AG04450 (cell line): ENCODE results near the gene ARID3A. TPM values are rescaled to one million over a fixed set of nuclear protein-coding genes. Genes with fewer than 3 reads are reported as not detected.

Experiments
- CTCF ChIA-PET: fragments of 300-600, 350-600 bp; formaldehyde crosslinking; extraction: SDS; loops from one replicate; lab custom pipeline; 2022; ENCODE audit warnings: antibody characterized with exemption, inconsistent platforms; lab: Charles Lee
- POLR2A ChIA-PET: fragments of 350-600 bp; formaldehyde crosslinking; extraction: SDS; loops from one replicate; lab custom pipeline; 2021; ENCODE audit warnings: antibody characterized with exemption, inconsistent platforms; lab: Yijun Ruan, JAX
- DNase-seq: peaks from one replicate; pipeline ENCODE4 v3.0.0-alpha.2; 2011; ENCODE audit warnings: low read depth, low spot score
- H3K27ac ChIP-seq: one replicate; pipeline ENCODE4 v1.5.1; 2012; ENCODE audit warnings: low read depth, low read length, control low read depth
- H3K27me3 ChIP-seq: one replicate; pipeline ENCODE4 v1.6.0; 2012; ENCODE audit warnings: low read length; ENCODE audit not compliant: control insufficient read depth, insufficient read depth
- H3K4me3 ChIP-seq: 2 replicates; pipeline ENCODE4 v1.5.1; 2011; ENCODE audit warnings: mild to moderate bottlenecking, low read depth, low read length, control low read depth
- H3K9me3 ChIP-seq: 2 replicates; pipeline ENCODE4 v1.5.1; 2012; ENCODE audit warnings: low read length; ENCODE audit not compliant: control insufficient read depth, insufficient read depth
- polyA plus RNA-seq: library from polyadenylated mRNA; depleted of rRNA; stranded (reverse); fragments of >200 nt; gene quantifications from 2 replicates; pipeline ENCODE4 v1.2.3, GENCODE V29; 2011
- TF ChIP-seq, protein P1 (sequence below): IDR thresholded peaks from 2 replicates; pipeline ENCODE4 v1.5.1; 2011; ENCODE audit warnings: low read depth, low read length, control low read depth, inconsistent platforms

ARID3A gene
- polyA plus RNA-seq, 1 experiment, result 7.6 TPM

DNA sequence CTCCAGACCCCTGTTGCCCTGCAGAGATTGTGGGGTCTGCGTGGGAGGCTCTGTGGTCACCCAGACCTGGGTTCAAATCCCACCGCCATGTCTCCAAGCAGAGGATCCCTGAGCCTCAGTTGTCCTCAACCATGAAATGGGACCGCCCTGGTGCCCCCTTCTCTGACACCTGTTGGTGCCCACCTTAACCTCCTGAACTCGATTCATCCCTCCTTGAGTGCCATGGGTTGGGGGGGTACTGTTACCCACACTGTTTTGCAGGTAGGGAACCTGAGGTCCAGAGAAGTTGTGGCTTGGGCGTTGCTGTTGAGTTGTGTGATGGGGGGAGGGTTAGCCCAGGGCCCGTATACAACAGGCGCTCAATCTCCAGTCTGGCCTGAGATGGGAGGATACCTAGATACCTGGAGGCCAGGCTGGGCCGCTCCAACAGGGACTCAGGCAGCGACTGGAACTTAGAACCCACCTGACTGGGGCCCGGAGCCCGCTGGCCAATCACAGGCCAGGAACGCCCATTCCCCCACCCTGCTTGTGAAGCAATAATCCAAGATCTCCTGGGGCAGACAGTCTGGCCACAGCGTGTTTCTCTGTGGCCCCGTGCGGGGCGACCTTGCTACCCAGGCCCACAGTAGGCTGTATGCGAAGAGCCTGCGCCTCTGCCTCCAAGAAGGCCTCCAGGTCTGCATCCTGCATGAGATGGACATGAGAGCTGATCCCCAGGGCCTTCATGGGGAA lies 2.8 kb downstream of the ARID3A start:
- ChIA-PET CTCF (no interaction called here), POLR2A (no interaction called here)
- H3K27ac ChIP-seq, result no peak overlapping the region
- no peak for DNase-seq
- no peaks in the 10 kb centered on the region for H3K27me3 ChIP-seq
- no peaks in the 10 kb centered on the region; the same call in 1 of the 2 replicates for H3K9me3 ChIP-seq
- TF ChIP-seq, protein P1, sequence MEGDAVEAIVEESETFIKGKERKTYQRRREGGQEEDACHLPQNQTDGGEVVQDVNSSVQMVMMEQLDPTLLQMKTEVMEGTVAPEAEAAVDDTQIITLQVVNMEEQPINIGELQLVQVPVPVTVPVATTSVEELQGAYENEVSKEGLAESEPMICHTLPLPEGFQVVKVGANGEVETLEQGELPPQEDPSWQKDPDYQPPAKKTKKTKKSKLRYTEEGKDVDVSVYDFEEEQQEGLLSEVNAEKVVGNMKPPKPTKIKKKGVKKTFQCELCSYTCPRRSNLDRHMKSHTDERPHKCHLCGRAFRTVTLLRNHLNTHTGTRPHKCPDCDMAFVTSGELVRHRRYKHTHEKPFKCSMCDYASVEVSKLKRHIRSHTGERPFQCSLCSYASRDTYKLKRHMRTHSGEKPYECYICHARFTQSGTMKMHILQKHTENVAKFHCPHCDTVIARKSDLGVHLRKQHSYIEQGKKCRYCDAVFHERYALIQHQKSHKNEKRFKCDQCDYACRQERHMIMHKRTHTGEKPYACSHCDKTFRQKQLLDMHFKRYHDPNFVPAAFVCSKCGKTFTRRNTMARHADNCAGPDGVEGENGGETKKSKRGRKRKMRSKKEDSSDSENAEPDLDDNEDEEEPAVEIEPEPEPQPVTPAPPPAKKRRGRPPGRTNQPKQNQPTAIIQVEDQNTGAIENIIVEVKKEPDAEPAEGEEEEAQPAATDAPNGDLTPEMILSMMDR, result no peak
- peak overlapping the region; percentile 83; the same call in 1 of the 2 replicates for H3K4me3 ChIP-seq

GRCh38 chr19:929203-929890 lies 3.5 kb downstream of the ARID3A start:
- no peak for DNase-seq
- Histone ChIP-seq H3K9me3 (peaks cover 3% of the 10 kb centered on the region; the same call in 1 of the 2 replicates), H3K27ac (no peak overlapping the region), H3K27me3 (no peaks in the 10 kb centered on the region), H3K4me3 (no peak overlapping the region)
- ChIA-PET POLR2A (no interaction called here), CTCF (no interaction called here)
- TF ChIP-seq, protein P1, result no peak

DNA sequence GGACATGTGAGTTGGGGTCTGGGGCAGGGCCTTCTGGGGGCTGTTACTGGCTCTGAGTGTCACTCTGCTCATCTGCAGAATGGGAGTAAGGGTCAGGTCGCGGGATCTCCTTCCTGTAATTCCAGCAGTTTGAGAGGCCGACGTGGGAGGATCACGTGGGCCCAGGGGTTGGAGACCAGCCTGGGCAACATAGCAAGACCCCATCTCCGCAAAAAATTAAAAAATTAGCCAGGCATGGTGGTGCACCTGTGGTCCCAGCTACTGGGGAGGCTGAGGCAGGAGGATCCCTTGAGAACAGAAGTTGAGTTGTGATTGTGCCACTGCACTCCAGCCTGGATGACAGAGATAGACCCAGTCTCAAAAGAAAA lies 4.0 kb downstream of the ARID3A start:
- POLR2A ChIA-PET, result interaction anchor here (1.0 kb wide), 1 partner anchor 9 kb away, joined by 3 read pairs; no protein-coding TSS in a partner anchor

DNA sequence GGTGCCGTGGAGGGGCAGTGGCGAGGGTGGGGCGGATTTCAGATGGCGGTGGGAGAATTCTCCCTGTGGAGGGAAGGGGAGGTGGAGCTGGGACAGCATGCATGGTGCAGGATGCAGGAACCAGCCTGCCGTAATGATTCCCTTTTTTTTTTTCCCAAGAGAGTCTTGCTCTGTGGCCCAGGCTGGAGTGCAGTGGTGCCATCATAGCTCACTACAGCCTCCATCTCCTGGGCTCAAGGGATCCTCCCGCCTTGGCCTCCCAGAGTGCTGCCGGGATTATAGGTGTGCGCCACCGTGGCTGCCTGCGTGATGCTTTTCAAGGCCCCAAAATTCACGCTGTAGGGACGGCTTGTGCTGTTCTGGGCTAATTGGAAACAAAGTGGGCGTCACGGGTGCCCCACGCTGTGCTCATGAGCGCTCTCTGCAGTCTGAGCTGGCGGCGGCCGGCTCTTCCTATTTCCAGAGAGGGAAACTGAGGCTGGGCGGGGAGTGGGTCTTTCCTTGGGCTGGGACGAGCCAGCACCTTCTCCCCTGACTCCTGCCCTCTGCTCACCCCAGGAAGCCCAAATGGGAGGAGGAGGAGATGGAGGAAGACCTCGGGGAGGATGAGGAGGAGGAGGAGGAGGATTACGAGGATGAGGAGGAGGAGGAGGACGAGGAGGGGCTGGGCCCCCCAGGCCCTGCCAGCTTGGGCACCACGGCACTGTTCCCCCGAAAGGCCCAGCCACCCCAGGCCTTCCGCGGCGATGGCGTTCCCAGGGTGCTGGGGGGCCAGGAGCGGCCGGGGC lies 6.2 kb downstream of the ARID3A start:
- Histone ChIP-seq H3K4me3 (no peak overlapping the region), H3K27ac (peak overlapping the region; percentile 31), H3K9me3 (peaks cover 7% of the 10 kb centered on the region; the same call in 1 of the 2 replicates), H3K27me3 (no peaks in the 10 kb centered on the region)
- ChIA-PET POLR2A (interaction anchor here (0.7 to 2.3 kb wide), 3 partner anchors 9 to 94 kb away, joined by 4 to 11 read pairs (median 4); partner anchors contain the start of genes CNN2 and WDR18), CTCF (no interaction called here)
- TF ChIP-seq, protein P1, result no peak
- no peak for DNase-seq

More for the DNA sequence above, 4.0 kb downstream of the ARID3A start:
- H3K4me3 ChIP-seq, result no peak overlapping the region
- H3K27me3 ChIP-seq, result no peaks in the 10 kb centered on the region
- DNase-seq, result no peak
- CTCF ChIA-PET, result no interaction called here
- H3K9me3 ChIP-seq, result peaks cover 4% of the 10 kb centered on the region; the same call in 1 of the 2 replicates
- TF ChIP-seq, protein P1, result no peak
- H3K27ac ChIP-seq, result no peak overlapping the region
